GM10266 (cell line): ENCODE results near the gene ITPR1.

Experiments used
- DNase-seq: peaks from one replicate; pipeline ENCODE4 v3.0.0; 2012; ENCODE audit errors: extremely low spot score
- CTCF ChIP-seq: IDR thresholded peaks from 2 replicates; pipeline ENCODE4 v1.5.1; 2012; ENCODE audit warnings: mild to moderate bottlenecking, low read depth; ENCODE audit not compliant: control insufficient read depth, insufficient read depth; ENCODE audit errors: missing control alignments

The ITPR1 gene

GRCh38 chr3:4492208-4493013, 737 bp upstream of the ITPR1 start:
- no peak for TF ChIP-seq CTCF
- DNase-seq, result no peak

GRCh38 chr3:4493941-4494894, 1.1 kb downstream of the ITPR1 start:
- TF ChIP-seq CTCF, result no peak
- no peak for DNase-seq

- TF ChIP-seq CTCF, result no peak
- DNase-seq, result no peak
These were observed 1.7 kb downstream of the ITPR1 start for GRCh38 chr3:4494895-4495264.

- no peak for DNase-seq
- TF ChIP-seq CTCF, result no peak
These were observed 2.3 kb downstream of the ITPR1 start for GRCh38 chr3:4495294-4496086.

DNA sequence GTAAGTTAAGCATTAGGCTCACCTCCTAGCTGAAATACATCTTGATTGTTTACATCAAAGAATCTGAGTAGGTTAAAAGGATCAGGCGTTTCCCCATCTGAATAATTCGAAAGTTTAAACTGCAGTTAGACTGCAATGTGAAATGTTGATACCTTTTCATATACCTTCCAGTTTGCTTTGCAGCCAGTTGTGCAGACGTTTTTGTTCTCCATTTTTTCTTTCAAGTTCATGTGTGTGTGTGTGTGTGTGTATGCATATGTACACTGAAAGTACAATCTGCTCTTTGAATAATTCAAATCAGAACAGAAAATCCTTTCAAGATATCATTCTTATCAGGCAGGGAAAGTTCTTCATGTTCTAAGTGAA, 2.9 kb downstream of the ITPR1 start:
- TF ChIP-seq CTCF, result no peak
- DNase-seq, result no peak

- no peak for DNase-seq
- no peak for TF ChIP-seq CTCF
These were observed 4.0 kb downstream of the ITPR1 start for GRCh38 chr3:4497005-4497692.
